ENCODE data around the gene RXRA. TPM values are rescaled to one million over a fixed set of nuclear protein-coding genes. Genes with fewer than 3 reads are reported as not detected.

RXRA gene
- total RNA-seq, 1 experiment from 2014 or later: 29.9 TPM

GRCh38 chr9:134319306-134320125, 6.7 kb upstream of the RXRA start:
- H3K79me2 ChIP-seq (ENCODE audit: insufficient read depth, low read length): no peaks in the 10 kb centered on the region
- H3K27ac ChIP-seq (ENCODE audit: insufficient read length, low read depth, low read length): no peak overlapping the region
- no peaks in the 10 kb centered on the region for H3K27me3 ChIP-seq (ENCODE audit: insufficient read depth, low read length)
- no peaks in the 10 kb centered on the region for H3K23me2 ChIP-seq (ENCODE audit: insufficient read length, low read depth, low read length, poor library complexity, severe bottlenecking)
- Mint-ChIP-seq H3K36me3 (ENCODE audit: insufficient read depth in 1 of 3, low read depth in 3 of 3) (no peaks in the 10 kb centered on the region), H3K4me1 (peaks cover 29 to 48% of the 10 kb centered on the region in 2 experiments), H3K9me3 (no peaks in the 10 kb centered on the region), H3K27ac (no peak overlapping the region), H3K27me3 (ENCODE audit: low read depth) (peaks cover 7% of the 10 kb centered on the region), H3K4me3 (no peak overlapping the region)
- no peak overlapping the region for H2AFZ ChIP-seq (ENCODE audit: low read length)
- no peak overlapping the region for H3K4me2 ChIP-seq (ENCODE audit: insufficient read depth, insufficient read length, low read length)
- no peak overlapping the region for H3K18ac ChIP-seq (ENCODE audit: insufficient read length, low read depth, low read length)
- no peak overlapping the region for H2BK5ac ChIP-seq (ENCODE audit: insufficient read length, low read length)
- no peak overlapping the region for H4K5ac ChIP-seq (ENCODE audit: insufficient read length, low read depth, low read length)
- H4K20me1 ChIP-seq (ENCODE audit: control insufficient read depth, insufficient read depth, insufficient read length): no peaks in the 10 kb centered on the region
- H2AK5ac ChIP-seq (ENCODE audit: insufficient read length, low read length): no peak overlapping the region
- no peak overlapping the region for H2BK120ac ChIP-seq (ENCODE audit: low read depth, low read length, poor library complexity, severe bottlenecking)
- no peak overlapping the region for H3T11ph ChIP-seq (ENCODE audit: low read length)
- no peaks in the 10 kb centered on the region for H3K4me1 ChIP-seq (ENCODE audit: insufficient read depth, low read length)
- no peak overlapping the region for H3K4ac ChIP-seq (ENCODE audit: low read depth, low read length)
- no CpG with 5 or more reads among the region's 24 CpGs for WGBS (ENCODE audit: extremely low coverage, insufficient read length, low lambda C conversion rate)
- H3K9me3 ChIP-seq (ENCODE audit: control insufficient read depth, low read depth, low read length): no peaks in the 10 kb centered on the region
- no peak overlapping the region for H3K23ac ChIP-seq (ENCODE audit: insufficient read length, low read depth, low read length)
- H3K56ac ChIP-seq (ENCODE audit: insufficient read length, low read depth, low read length): no peak overlapping the region
- no peak overlapping the region for H2BK15ac ChIP-seq (ENCODE audit: low read depth, low read length)
- no peak overlapping the region for H2BK20ac ChIP-seq (ENCODE audit: low read depth, low read length, poor library complexity, severe bottlenecking)
- no peak overlapping the region for H4K8ac ChIP-seq (replicated peaks; ENCODE audit: insufficient read length, low read depth, low read length)
- TF ChIP-seq CTCF (conservative IDR thresholded peaks at IDR 0.05): no peak
- DNase-seq: no peak
- no peak overlapping the region for H4K91ac ChIP-seq (ENCODE audit: insufficient read length, low read depth, low read length)
- H2BK12ac ChIP-seq (ENCODE audit: insufficient read length, low read depth, low read length): no peak overlapping the region
- H3K14ac ChIP-seq (ENCODE audit: insufficient read depth, low read length): no peak overlapping the region; the same call in 1 of the 2 replicates
- no peaks in the 10 kb centered on the region for H3K79me1 ChIP-seq (ENCODE audit: insufficient read depth, low read depth, low read length, poor library complexity, severe bottlenecking)
- no peak overlapping the region for H3K9ac ChIP-seq (ENCODE audit: extremely low read depth, insufficient read length, low read length)
